PC-3 (cell line): ENCODE measurements around the gene LYPLA2. TPM values are rescaled to one million over a fixed set of nuclear protein-coding genes. Genes with fewer than 3 reads are reported as not detected.

Experiments
- ATAC-seq: fragments of 200-7000 bp; cut with Tn5 transposase; 2 replicates; pipeline ENCODE4 v1.9.1; 2020; ENCODE audit warnings: mild to moderate bottlenecking, moderate library complexity
- BruUV-seq: library from RNA; stranded (reverse); fragments of 400-500 nt; replicated peaks from 2 replicates; lab custom pipeline; 2021; lab: Mats Ljungman, UMichigan
- CTCF ChIA-PET: fragments of 300-600 bp; sonication (Branson Sonifier 250); formaldehyde crosslinking; loops from one replicate; lab custom pipeline; 2022; ENCODE audit warnings: antibody characterized with exemption; lab: Charles Lee
- POLR2A ChIA-PET: fragments of 300-600 bp; sonication (Branson Sonifier 250); formaldehyde crosslinking; loops from one replicate; lab custom pipeline; 2022; ENCODE audit warnings: antibody characterized with exemption; ENCODE audit not compliant: unreplicated experiment; lab: Charles Lee
- DNase-seq: peaks from one replicate; pipeline ENCODE4 v3.0.0-alpha.2; 2015
- H2AFZ ChIP-seq: fragments of 300-600 bp; sonication (generic); 2 replicates; pipeline ENCODE4 v1.6.0; 2016; ENCODE audit warnings: antibody characterized with exemption, low read length
- H3F3A ChIP-seq: fragments of 300-600 bp; sonication (generic); one replicate; pipeline ENCODE4 v1.6.0; 2017; ENCODE audit warnings: antibody characterized with exemption, low read length, control low read depth, mild to moderate bottlenecking; ENCODE audit not compliant: unreplicated experiment
- H3K27ac ChIP-seq: fragments of 300-600 bp; sonication (generic); 2 replicates; pipeline ENCODE4 v1.5.1; 2016; ENCODE audit warnings: mild to moderate bottlenecking, low read length
- H3K27me3 ChIP-seq: fragments of 300-600 bp; sonication (generic); 2 replicates; pipeline ENCODE4 v1.6.1; 2016; ENCODE audit warnings: low read length, mixed read lengths
- H3K36me3 ChIP-seq: fragments of 300-600 bp; sonication (generic); 2 replicates; pipeline ENCODE4 v1.6.1; 2016; ENCODE audit warnings: low read depth, mixed run types, low read length, mixed read lengths
- H3K4me1 ChIP-seq: fragments of 300-600 bp; sonication (generic); 2 replicates; pipeline ENCODE4 v1.5.1; 2016; ENCODE audit warnings: low read length; ENCODE audit not compliant: insufficient read depth
- H3K4me2 ChIP-seq: fragments of 300-600 bp; sonication (generic); 2 replicates; pipeline ENCODE4 v1.6.0; 2016; ENCODE audit warnings: low read length
- H3K4me3 ChIP-seq: fragments of 300-600 bp; sonication (generic); 2 replicates; pipeline ENCODE4 v1.5.1; 2016; ENCODE audit warnings: mild to moderate bottlenecking, low read length, mixed read lengths
- H3K79me2 ChIP-seq: fragments of 300-600 bp; sonication (generic); 2 replicates; pipeline ENCODE4 v1.6.1; 2017; ENCODE audit warnings: low read length, mixed read lengths
- H3K9ac ChIP-seq: fragments of 300-600 bp; sonication (generic); 2 replicates; pipeline ENCODE4 v1.6.0; 2016; ENCODE audit warnings: mild to moderate bottlenecking, low read length
- H3K9me2 ChIP-seq: fragments of 300-600 bp; sonication (generic); replicated peaks from 2 replicates; pipeline ENCODE4 v1.6.1; 2016; ENCODE audit warnings: mixed run types, low read length, mixed read lengths
- H3K9me3 ChIP-seq: fragments of 300-600 bp; sonication (generic); 2 replicates; pipeline ENCODE4 v1.6.1; 2016; ENCODE audit warnings: low read length, mixed read lengths
- H4K20me1 ChIP-seq: fragments of 300-600 bp; sonication (generic); 2 replicates; pipeline ENCODE4 v1.6.1; 2016; ENCODE audit warnings: low read length, mixed read lengths
- EZH2 ChIP-seq: fragments of 300-600 bp; sonication (generic); IDR thresholded peaks from one replicate; pipeline ENCODE4 v1.6.1; 2017; ENCODE audit warnings: antibody characterized with exemption, mild to moderate bottlenecking, low read length; ENCODE audit not compliant: unreplicated experiment
- EZH2phosphoT487 ChIP-seq: fragments of 300-600 bp; sonication (generic); IDR thresholded peaks from 2 replicates; pipeline ENCODE4 v1.6.1; 2018; ENCODE audit warnings: mild to moderate bottlenecking, antibody characterized with exemption, low read length, borderline replicate concordance
- intact Hi-C: fragments of 100-400 bp; cut with micrococcal nuclease; formaldehyde crosslinking; loops from 2 replicates; pipeline ENCODE4 v1.9.0; 2023
- total RNA-seq: library from RNA; depleted of rRNA; stranded (reverse); fragments of >200 nt; gene quantifications from 2 replicates; pipeline ENCODE4 v1.2.3, GENCODE V29; 2014
- TF ChIP-seq, protein P1 (sequence below): fragments of 300-600 bp; sonication (generic); conservative IDR thresholded peaks from 2 replicates; pipeline ENCODE4 v1.5.1; 2017; ENCODE audit warnings: antibody characterized with exemption, low read depth, mild to moderate bottlenecking, low read length

Gene LYPLA2
- total RNA-seq, 1 experiment from 2014 or later = 142 TPM

- Histone ChIP-seq H3K4me1 (peaks cover 18% of the 10 kb centered on the region), H3K4me2 (peak overlapping the region; percentile 96), H3K27me3 (no peaks in the 10 kb centered on the region), H3K9ac (no peak overlapping the region; the same call in 1 of the 2 replicates), H3K27ac (no peak overlapping the region), H3K9me2 (no peaks in the 10 kb centered on the region), H3K79me2 (peaks cover 66% of the 10 kb centered on the region), H3K9me3 (no peaks in the 10 kb centered on the region), H2AFZ (no peak overlapping the region), H3K4me3 (peak overlapping the region; percentile 88), H4K20me1 (peaks cover 28% of the 10 kb centered on the region), H3F3A (no peaks in the 10 kb centered on the region), H3K36me3 (peaks cover 14% of the 10 kb centered on the region; the same call in 1 of the 2 replicates)
- intact Hi-C loops = no loop called here
- no TSS peak for BruUV-seq
- DNase-seq = peak; percentile 52
- POLR2A ChIA-PET = interaction anchor here (0.6 to 0.8 kb wide), 2 partner anchors 12 to 54 kb away, joined by 10 to 22 read pairs; partner anchors contain the start of gene RPL11
- TF ChIP-seq, protein P1, sequence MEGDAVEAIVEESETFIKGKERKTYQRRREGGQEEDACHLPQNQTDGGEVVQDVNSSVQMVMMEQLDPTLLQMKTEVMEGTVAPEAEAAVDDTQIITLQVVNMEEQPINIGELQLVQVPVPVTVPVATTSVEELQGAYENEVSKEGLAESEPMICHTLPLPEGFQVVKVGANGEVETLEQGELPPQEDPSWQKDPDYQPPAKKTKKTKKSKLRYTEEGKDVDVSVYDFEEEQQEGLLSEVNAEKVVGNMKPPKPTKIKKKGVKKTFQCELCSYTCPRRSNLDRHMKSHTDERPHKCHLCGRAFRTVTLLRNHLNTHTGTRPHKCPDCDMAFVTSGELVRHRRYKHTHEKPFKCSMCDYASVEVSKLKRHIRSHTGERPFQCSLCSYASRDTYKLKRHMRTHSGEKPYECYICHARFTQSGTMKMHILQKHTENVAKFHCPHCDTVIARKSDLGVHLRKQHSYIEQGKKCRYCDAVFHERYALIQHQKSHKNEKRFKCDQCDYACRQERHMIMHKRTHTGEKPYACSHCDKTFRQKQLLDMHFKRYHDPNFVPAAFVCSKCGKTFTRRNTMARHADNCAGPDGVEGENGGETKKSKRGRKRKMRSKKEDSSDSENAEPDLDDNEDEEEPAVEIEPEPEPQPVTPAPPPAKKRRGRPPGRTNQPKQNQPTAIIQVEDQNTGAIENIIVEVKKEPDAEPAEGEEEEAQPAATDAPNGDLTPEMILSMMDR = peak; percentile 47
- TF ChIP-seq EZH2phosphoT487 (no peak), EZH2 (no peak)
- CTCF ChIA-PET = interaction anchor here (0.5 to 0.7 kb wide), 5 partner anchors 64 to 1602 kb away, joined by 3 to 12 read pairs (median 6); no protein-coding TSS in a partner anchor
- no peak for ATAC-seq
Measured at GRCh38 chr1:23745515-23745914, 45.4 kb upstream of the LYPLA2 start.

- TF ChIP-seq, protein P1 = no peak
- no peak for TF ChIP-seq EZH2
- TF ChIP-seq EZH2phosphoT487 = no peak
- no peak overlapping the region for H3K27ac ChIP-seq
- H3K27me3 ChIP-seq = no peaks in the 10 kb centered on the region
- CTCF ChIA-PET = no interaction called here
- H2AFZ ChIP-seq = no peak overlapping the region
- H3K9ac ChIP-seq = no peak overlapping the region
- H3K79me2 ChIP-seq = peaks cover 76% of the 10 kb centered on the region
- no peak overlapping the region for H3K4me2 ChIP-seq
- intact Hi-C loops = no loop called here
- H3K4me1 ChIP-seq = peaks cover 11% of the 10 kb centered on the region
- no peaks in the 10 kb centered on the region for H3K9me2 ChIP-seq
- ATAC-seq (no peak), DNase-seq (no peak)
- peaks cover 39% of the 10 kb centered on the region for H3K36me3 ChIP-seq
- peaks cover 28% of the 10 kb centered on the region for H4K20me1 ChIP-seq
- no TSS peak for BruUV-seq
- POLR2A ChIA-PET = no interaction called here
- H3K9me3 ChIP-seq = no peaks in the 10 kb centered on the region
- no peak overlapping the region for H3K4me3 ChIP-seq
- H3F3A ChIP-seq = no peaks in the 10 kb centered on the region
Measured at GRCh38 chr1:23748016-23748415, 42.9 kb upstream of the LYPLA2 start.

DNA sequence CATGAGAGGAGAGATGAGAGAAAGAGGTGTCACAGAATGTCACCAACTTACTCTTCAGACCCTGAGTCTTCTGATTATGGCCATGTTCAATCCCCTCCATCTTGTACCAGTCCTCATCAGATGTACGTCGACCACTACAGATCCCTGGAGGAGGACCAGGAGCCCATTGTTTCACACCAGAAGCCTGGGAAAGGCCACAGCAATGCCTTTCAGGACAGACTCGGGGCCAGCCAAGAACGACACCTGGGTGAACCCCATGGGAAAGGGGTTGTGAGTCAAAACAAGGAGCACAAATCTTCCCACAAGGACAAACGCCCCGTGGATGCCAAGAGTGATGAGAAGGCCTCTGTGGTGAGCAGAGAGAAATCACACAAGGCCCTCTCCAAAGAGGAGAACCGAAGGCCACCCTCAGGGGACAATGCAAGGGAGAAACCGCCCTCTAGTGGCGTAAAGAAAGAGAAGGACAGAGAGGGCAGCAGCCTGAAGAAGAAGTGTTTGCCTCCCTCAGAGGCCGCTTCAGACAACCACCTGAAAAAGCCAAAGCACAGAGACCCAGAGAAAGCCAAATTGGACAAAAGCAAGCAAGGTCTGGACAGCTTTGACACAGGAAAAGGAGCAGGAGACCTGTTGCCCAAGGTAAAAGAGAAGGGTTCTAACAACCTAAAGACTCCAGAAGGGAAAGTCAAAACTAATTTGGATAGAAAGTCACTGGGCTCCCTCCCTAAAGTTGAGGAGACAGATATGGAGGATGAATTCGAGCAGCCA, 39.7 kb upstream of the LYPLA2 start:
- no peak for TF ChIP-seq EZH2
- TF ChIP-seq, protein P1 = peak; percentile 82
- ATAC-seq = peak; percentile 76
- Histone ChIP-seq H3F3A (no peaks in the 10 kb centered on the region), H3K9ac (no peak overlapping the region), H3K79me2 (peaks cover 46% of the 10 kb centered on the region), H4K20me1 (peaks cover 13% of the 10 kb centered on the region), H3K4me1 (no peaks in the 10 kb centered on the region), H3K36me3 (peaks cover 67% of the 10 kb centered on the region), H3K4me2 (no peak overlapping the region), H2AFZ (no peak overlapping the region), H3K27me3 (no peaks in the 10 kb centered on the region), H3K9me3 (no peaks in the 10 kb centered on the region), H3K9me2 (no peaks in the 10 kb centered on the region), H3K4me3 (no peak overlapping the region), H3K27ac (no peak overlapping the region)
- ChIA-PET POLR2A (interaction anchor here (0.6 kb wide), 1 partner anchor 739 kb away, joined by 5 read pairs; no protein-coding TSS in a partner anchor), CTCF (no interaction called here)
- BruUV-seq = TSS peak; percentile 16
- DNase-seq = peak; percentile 59
- intact Hi-C loops = no loop called here
